Ovary (tissue), 9 donors: ENCODE data around the gene ARHGEF28. TPM values are rescaled to one million over a fixed set of nuclear protein-coding genes. Genes with fewer than 3 reads are reported as not detected.

Source experiments
- DNase-seq, 5 donors: peaks; one replicate each; pipeline ENCODE4 v3.0.0-alpha.2; 2019 to 2020
- H3K27ac ChIP-seq, 2 donors: fragments of 200-600 bp; one replicate each; pipeline versions ENCODE4 v1.5.1 to v1.8.0; 2019 to 2022
- H3K27me3 ChIP-seq: fragments of 200-600 bp; one replicate; pipeline ENCODE4 v1.8.0; 2022
- H3K36me3 ChIP-seq: fragments of 200-600 bp; sonication (generic); one replicate; pipeline ENCODE4 v1.5.1; 2019
- H3K4me1 ChIP-seq: one replicate; pipeline ENCODE4 v1.8.1; 2013; ENCODE audit warnings: mild to moderate bottlenecking, moderate library complexity; ENCODE audit not compliant: insufficient read depth
- H3K4me3 ChIP-seq: fragments of 200-600 bp; sonication (generic); one replicate; pipeline ENCODE4 v1.5.1; 2017
- H3K9me3 ChIP-seq, 2 donors: fragments of 200-600 bp in 1 of 2; sonication (generic) in 1 of 2; one replicate each; pipeline versions ENCODE4 v1.5.1 to v1.8.1; 2013 to 2019; ENCODE audit warnings: mild to moderate bottlenecking in 1 of 2, moderate library complexity in 1 of 2
- CTCF ChIP-seq, 3 donors: fragments of 450-650 bp in 2 of 3; fragments of 200-600 bp in 1 of 3; IDR thresholded peaks; one replicate each; pipeline versions ENCODE4 v1.5.1 to v1.8.0; 2016 to 2022; ENCODE audit warnings: antibody characterized with exemption in 3 of 3, mild to moderate bottlenecking in 1 of 3
- EP300 ChIP-seq: sonication (generic); formaldehyde crosslinking; IDR thresholded peaks from one replicate; pipeline ENCODE4 v1.6.1; 2017; ENCODE audit warnings: antibody characterized with exemption
- POLR2A ChIP-seq: fragments of 450-650 bp; IDR thresholded peaks from one replicate; pipeline ENCODE4 v1.6.1; 2017; ENCODE audit warnings: antibody characterized with exemption, mild to moderate bottlenecking, moderate library complexity
- whole genome bisulfite sequencing, 3 donors: extraction: QIAGEN DNeasy Blood & Tissue Kit in 1 of 3; methylation state at CpG; one replicate each; pipeline versions ENCODE4 v1.1.5 to v1.1.7; 2013 to 2017; 5-methylcytosine and 5-hydroxymethylcytosine counted together
- intact Hi-C, 4 donors: fragments of 100-400 bp; cut with DNase I; formaldehyde crosslinking; loops; one replicate each; pipeline versions ENCODE4 v1.11.0 to v1.15.1; 2022 to 2023
- polyA plus RNA-seq, 2 donors: library from polyadenylated mRNA; stranded (reverse); fragments of 200-250 nt in 1 of 2; fragments of 350-450 nt in 1 of 2; fragmentation: Illumina TruSeq in 1 of 2; extraction: RNeasy Lipid Tissue Mini Kit (QIAGEN cat#74804) in 1 of 2; gene quantifications; one replicate each; pipeline ENCODE4 v1.2.3, GENCODE V29; 2013 to 2014
- total RNA-seq, 7 donors: library from RNA; depleted of rRNA in 2 of 7; stranded (reverse); fragments of >200 nt in 2 of 7; fragmentation: NEBNext Ultra II Directional in 3 of 7; extraction: Animal tissue kit (Norgen Biotek cat#: 25700) in 3 of 7; gene quantifications; one replicate each; pipeline versions ENCODE4 v1.1.0 to v1.2.4, GENCODE V29; 2016 to 2023
- donor health status: DM: no; HTN: no; CAD: no; lungs with moderate emphysema.
- donor health status: DM: no; HTN: no; CAD: no.
- donor health status: Bipolar disorder and iron deficiency.
- donor health status: DM: yes; HTN: yes; CAD: no.
- donor health status: DM: no; HTN: no; CAD: no.
- donor health status: DM: yes; HTN: yes; CAD: no.

ARHGEF28 gene
- total and polyA plus RNA-seq, 9 donors = 21.5 to 75.6 (median 35.0) TPM

- H3K9me3 ChIP-seq = peaks cover 0 to 2% of the 10 kb centered on the region in 2 donors
- H3K27ac ChIP-seq = no peak overlapping the region
- intact Hi-C loops = loop anchor here in 2 of 4 donors (10.0 kb wide), 1 partner anchor 126 kb away; no protein-coding TSS in a partner anchor
- peaks cover under 1% of the 10 kb centered on the region for H3K4me1 ChIP-seq
- TF ChIP-seq CTCF (IDR thresholded peaks at IDR 0.05) (no peak), POLR2A (no peak), EP300 (no peak)
- DNase-seq = no peak
- 9 to 23% (median 22%) methylated on average over 2 of the region's 2 CpGs for WGBS, 3 donors
- no peaks in the 10 kb centered on the region for H3K27me3 ChIP-seq
- H3K36me3 ChIP-seq = no peaks in the 10 kb centered on the region
- no peak overlapping the region for H3K4me3 ChIP-seq
Observed at GRCh38 chr5:73908395-73908794, 282.4 kb downstream of the ARHGEF28 start.

GRCh38 chr5:73908846-73909245, 282.9 kb downstream of the ARHGEF28 start:
- WGBS, 3 donors = 89 to 91% (median 89%) methylated on average over 3 of the region's 3 CpGs
- intact Hi-C loops = loop anchor here in 2 of 4 donors (10.0 kb wide), 1 partner anchor 126 kb away; no protein-coding TSS in a partner anchor
- H3K27ac ChIP-seq = no peak overlapping the region
- DNase-seq = no peak
- no peaks in the 10 kb centered on the region for H3K27me3 ChIP-seq
- no peak overlapping the region for H3K4me3 ChIP-seq
- H3K36me3 ChIP-seq = no peaks in the 10 kb centered on the region
- H3K9me3 ChIP-seq = peaks cover 0 to 2% of the 10 kb centered on the region in 2 donors
- H3K4me1 ChIP-seq = peaks cover 2% of the 10 kb centered on the region
- TF ChIP-seq CTCF (IDR thresholded peaks at IDR 0.05) (no peak), EP300 (no peak), POLR2A (no peak)

GRCh38 chr5:73909474-73909873, 283.5 kb downstream of the ARHGEF28 start:
- Histone ChIP-seq H3K27ac (no peak overlapping the region), H3K4me1 (peaks cover 4% of the 10 kb centered on the region), H3K36me3 (no peaks in the 10 kb centered on the region), H3K4me3 (no peak overlapping the region), H3K9me3 (peaks cover 0 to 2% of the 10 kb centered on the region in 2 donors), H3K27me3 (no peaks in the 10 kb centered on the region)
- 97% methylated on average over 27 of the region's 27 CpGs for WGBS, 3 donors
- intact Hi-C loops = loop anchor here in 2 of 4 donors (10.0 kb wide), 1 partner anchor 125 kb away; no protein-coding TSS in a partner anchor
- TF ChIP-seq POLR2A (no peak), CTCF (IDR thresholded peaks at IDR 0.05) (no peak), EP300 (no peak)
- no peak for DNase-seq

GRCh38 chr5:73911761-73912393, 285.9 kb downstream of the ARHGEF28 start:
- DNase-seq = no peak
- WGBS, 3 donors = 52 to 61% (median 52%) methylated on average over 4 of the region's 4 CpGs
- no peaks in the 10 kb centered on the region for H3K9me3 ChIP-seq
- intact Hi-C loops = no loop called here
- no peaks in the 10 kb centered on the region for H3K27me3 ChIP-seq
- TF ChIP-seq EP300 (no peak), POLR2A (no peak), CTCF (IDR thresholded peaks at IDR 0.05) (no peak)
- H3K4me3 ChIP-seq = no peak overlapping the region
- no peaks in the 10 kb centered on the region for H3K36me3 ChIP-seq
- peaks cover 7% of the 10 kb centered on the region for H3K4me1 ChIP-seq
- H3K27ac ChIP-seq = no peak overlapping the region
